ENCODE results near the gene PDE1A. TPM values are rescaled to one million over a fixed set of nuclear protein-coding genes. Genes with fewer than 3 reads are reported as not detected.

The PDE1A gene
- total RNA-seq, 1 donor from 2014 or later: 27.8 TPM

DNA sequence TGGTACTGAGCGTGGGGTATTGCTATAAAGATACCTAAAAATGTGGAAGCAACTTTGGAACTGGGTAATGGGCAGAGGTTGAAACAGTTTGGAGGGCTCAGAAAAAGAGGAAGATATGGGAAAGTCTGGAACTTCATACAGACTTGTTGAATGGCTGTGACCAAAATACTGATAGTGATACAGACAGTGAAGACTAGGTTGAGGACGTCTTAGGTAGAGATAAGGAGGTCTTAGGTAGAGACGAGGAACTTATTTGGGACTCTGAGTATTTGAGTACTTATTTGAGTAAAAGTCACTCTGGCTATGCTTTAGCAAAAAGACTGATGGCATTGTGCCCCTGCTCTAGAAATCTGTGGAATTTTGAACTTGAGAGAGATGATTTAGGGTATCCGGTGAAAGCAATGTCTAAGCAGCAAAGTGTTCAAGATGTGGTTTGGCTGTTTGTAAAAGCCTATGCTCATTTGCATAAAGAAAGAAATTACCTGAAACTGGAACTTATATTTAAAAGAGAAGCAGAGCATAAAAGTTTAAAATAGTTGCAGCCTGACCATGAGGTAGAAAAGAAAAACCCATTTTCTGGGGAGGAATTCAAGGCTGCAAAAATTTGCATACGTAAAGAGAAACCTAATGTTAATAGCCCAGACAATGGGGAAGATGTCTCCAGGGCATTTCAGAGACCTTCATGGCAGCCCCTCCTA is 219.6 kb downstream of the PDE1A start:
- no peak overlapping the region for H3K27ac Mint-ChIP-seq (ENCODE audit: unreplicated experiment)

DNA sequence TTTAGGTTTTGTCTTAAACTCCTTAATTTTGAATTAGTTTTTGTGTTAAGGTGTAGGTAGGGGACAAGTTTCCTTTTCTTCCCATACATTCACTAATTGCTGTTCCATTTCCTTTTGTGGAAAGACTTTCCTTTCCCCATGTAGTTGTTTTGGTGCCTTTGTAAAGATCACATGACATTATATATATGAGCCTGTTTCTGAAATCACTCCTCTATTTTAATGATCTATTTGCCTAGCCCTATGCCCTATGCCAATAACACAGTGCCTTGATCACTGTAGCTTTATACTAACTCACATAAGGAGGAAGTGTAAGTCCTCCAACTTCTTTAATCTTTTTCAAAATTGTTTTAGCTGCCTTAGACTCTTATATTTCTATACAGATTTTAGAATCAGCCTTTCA is 229.3 kb downstream of the PDE1A start:
- Mint-ChIP-seq H3K36me3 (ENCODE audit: low read depth) (peaks cover 2% of the 10 kb centered on the region), H3K27me3 (ENCODE audit: low read depth) (no peaks in the 10 kb centered on the region), H3K4me3 (no peak overlapping the region), H3K9me3 (no peaks in the 10 kb centered on the region), H3K27ac (ENCODE audit: unreplicated experiment) (no peak overlapping the region), H3K4me1 (no peaks in the 10 kb centered on the region)
- TF ChIP-seq, protein P1, sequence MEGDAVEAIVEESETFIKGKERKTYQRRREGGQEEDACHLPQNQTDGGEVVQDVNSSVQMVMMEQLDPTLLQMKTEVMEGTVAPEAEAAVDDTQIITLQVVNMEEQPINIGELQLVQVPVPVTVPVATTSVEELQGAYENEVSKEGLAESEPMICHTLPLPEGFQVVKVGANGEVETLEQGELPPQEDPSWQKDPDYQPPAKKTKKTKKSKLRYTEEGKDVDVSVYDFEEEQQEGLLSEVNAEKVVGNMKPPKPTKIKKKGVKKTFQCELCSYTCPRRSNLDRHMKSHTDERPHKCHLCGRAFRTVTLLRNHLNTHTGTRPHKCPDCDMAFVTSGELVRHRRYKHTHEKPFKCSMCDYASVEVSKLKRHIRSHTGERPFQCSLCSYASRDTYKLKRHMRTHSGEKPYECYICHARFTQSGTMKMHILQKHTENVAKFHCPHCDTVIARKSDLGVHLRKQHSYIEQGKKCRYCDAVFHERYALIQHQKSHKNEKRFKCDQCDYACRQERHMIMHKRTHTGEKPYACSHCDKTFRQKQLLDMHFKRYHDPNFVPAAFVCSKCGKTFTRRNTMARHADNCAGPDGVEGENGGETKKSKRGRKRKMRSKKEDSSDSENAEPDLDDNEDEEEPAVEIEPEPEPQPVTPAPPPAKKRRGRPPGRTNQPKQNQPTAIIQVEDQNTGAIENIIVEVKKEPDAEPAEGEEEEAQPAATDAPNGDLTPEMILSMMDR (conservative IDR thresholded peaks at IDR 0.05): no peak
- DNase-seq (ENCODE audit: low read depth, low spot score): no peak

More for the DNA sequence above, 219.6 kb downstream of the PDE1A start:
- H3K9me3 Mint-ChIP-seq: peaks cover 12% of the 10 kb centered on the region
- no peak for DNase-seq (ENCODE audit: low read depth, low spot score)
- no peaks in the 10 kb centered on the region for H3K27me3 Mint-ChIP-seq (ENCODE audit: low read depth)
- no peaks in the 10 kb centered on the region for H3K4me1 Mint-ChIP-seq
- TF ChIP-seq, protein P1 (conservative IDR thresholded peaks at IDR 0.05): no peak
- peaks cover 36% of the 10 kb centered on the region for H3K36me3 Mint-ChIP-seq (ENCODE audit: low read depth)
- H3K4me3 Mint-ChIP-seq: no peak overlapping the region

GRCh38 chr2:182193291-182193690 is 233.5 kb downstream of the PDE1A start:
- DNase-seq (ENCODE audit: low read depth, low spot score): no peak
- Mint-ChIP-seq H3K4me3 (no peak overlapping the region), H3K4me1 (no peaks in the 10 kb centered on the region), H3K27me3 (ENCODE audit: low read depth) (no peaks in the 10 kb centered on the region), H3K36me3 (ENCODE audit: low read depth) (peaks cover 2% of the 10 kb centered on the region), H3K9me3 (no peaks in the 10 kb centered on the region), H3K27ac (ENCODE audit: unreplicated experiment) (no peak overlapping the region)
- TF ChIP-seq, protein P1 (conservative IDR thresholded peaks at IDR 0.05): no peak

- DNase-seq (ENCODE audit: low read depth, low spot score): no peak
- Mint-ChIP-seq H3K4me1 (peaks cover 12% of the 10 kb centered on the region), H3K9me3 (no peaks in the 10 kb centered on the region), H3K27me3 (ENCODE audit: low read depth) (no peaks in the 10 kb centered on the region), H3K4me3 (no peak overlapping the region), H3K36me3 (ENCODE audit: low read depth) (peaks cover 2% of the 10 kb centered on the region), H3K27ac (ENCODE audit: unreplicated experiment) (no peak overlapping the region)
- TF ChIP-seq, protein P1 (conservative IDR thresholded peaks at IDR 0.05): no peak
Measured at GRCh38 chr2:182191061-182191460, 235.8 kb downstream of the PDE1A start.

DNA sequence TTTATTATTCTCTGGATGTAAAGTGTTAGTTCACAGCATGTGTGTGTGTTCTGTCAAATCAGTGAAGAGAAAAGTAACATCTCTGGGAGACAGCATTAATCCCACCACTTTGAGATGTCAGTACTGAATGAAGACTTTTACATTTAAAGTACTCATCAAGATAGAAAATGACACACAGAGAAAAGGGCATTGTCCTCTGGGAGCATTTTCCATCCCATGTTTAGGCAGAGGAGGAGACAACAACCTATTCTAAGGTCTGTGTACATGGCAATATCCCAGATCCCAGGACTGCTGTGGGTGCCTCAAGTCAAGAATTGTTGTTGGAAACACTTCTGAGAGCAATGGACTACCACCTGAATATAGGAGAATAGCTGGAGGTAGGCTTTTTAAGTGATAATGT is 239.7 kb downstream of the PDE1A start:
- TF ChIP-seq, protein P1 (conservative IDR thresholded peaks at IDR 0.05): no peak
- Mint-ChIP-seq H3K9me3 (peaks cover 6% of the 10 kb centered on the region), H3K27me3 (ENCODE audit: low read depth) (no peaks in the 10 kb centered on the region), H3K4me1 (peaks cover 19% of the 10 kb centered on the region), H3K36me3 (ENCODE audit: low read depth) (peaks cover 22% of the 10 kb centered on the region), H3K27ac (ENCODE audit: unreplicated experiment) (no peak overlapping the region), H3K4me3 (no peak overlapping the region)
- no peak for DNase-seq (ENCODE audit: low read depth, low spot score)

Data from neural crest cell (in vitro differentiated cells).